SJCRH30 (cell line): ENCODE data around the gene PDCD2L. TPM values are rescaled to one million over a fixed set of nuclear protein-coding genes. Genes with fewer than 3 reads are reported as not detected.

ENCODE experiments used
- DNase-seq, 2 experiments: peaks; one replicate each; pipeline ENCODE4 v3.0.0-alpha.2; 2015 to 2020
- H3K27ac ChIP-seq: fragments of 250-450 bp; sonication (Bioruptor Pico); 2 replicates; pipeline ENCODE4 v1.5.1; 2020; ENCODE audit warnings: mild to moderate bottlenecking, moderate library complexity
- H3K27me3 ChIP-seq: fragments of 250-450 bp; sonication (Bioruptor Pico); 2 replicates; pipeline ENCODE4 v1.5.1; 2020; ENCODE audit warnings: mild to moderate bottlenecking, moderate library complexity
- H3K36me3 ChIP-seq: fragments of 250-450 bp; sonication (Bioruptor Pico); 2 replicates; pipeline ENCODE4 v1.5.1; 2020; ENCODE audit warnings: mild to moderate bottlenecking, moderate library complexity
- H3K4me1 ChIP-seq: fragments of 250-450 bp; sonication (Bioruptor Pico); 2 replicates; pipeline ENCODE4 v1.5.1; 2020; ENCODE audit warnings: mild to moderate bottlenecking, moderate library complexity
- H3K4me3 ChIP-seq: fragments of 250-450 bp; sonication (Bioruptor Pico); 2 replicates; pipeline ENCODE4 v1.5.1; 2020; ENCODE audit warnings: mild to moderate bottlenecking, moderate library complexity
- H3K9me3 ChIP-seq: fragments of 250-450 bp; sonication (Bioruptor Pico); replicated peaks from 2 replicates; pipeline ENCODE4 v1.5.1; 2020; ENCODE audit warnings: mild to moderate bottlenecking, moderate library complexity
- total RNA-seq: library from RNA; depleted of rRNA; stranded (reverse); fragments of >200 nt; shearing (Covaris generic); gene quantifications from 2 replicates; pipeline ENCODE4 v1.2.3, GENCODE V29; 2014; rRNA removed

The PDCD2L gene, protein sequence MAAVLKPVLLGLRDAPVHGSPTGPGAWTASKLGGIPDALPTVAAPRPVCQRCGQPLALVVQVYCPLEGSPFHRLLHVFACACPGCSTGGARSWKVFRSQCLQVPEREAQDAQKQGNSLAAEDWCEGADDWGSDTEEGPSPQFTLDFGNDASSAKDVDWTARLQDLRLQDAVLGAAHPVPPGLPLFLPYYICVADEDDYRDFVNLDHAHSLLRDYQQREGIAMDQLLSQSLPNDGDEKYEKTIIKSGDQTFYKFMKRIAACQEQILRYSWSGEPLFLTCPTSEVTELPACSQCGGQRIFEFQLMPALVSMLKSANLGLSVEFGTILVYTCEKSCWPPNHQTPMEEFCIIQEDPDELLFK
- total RNA-seq: 15.7 and 17.2 TPM in 2 replicates

DNA sequence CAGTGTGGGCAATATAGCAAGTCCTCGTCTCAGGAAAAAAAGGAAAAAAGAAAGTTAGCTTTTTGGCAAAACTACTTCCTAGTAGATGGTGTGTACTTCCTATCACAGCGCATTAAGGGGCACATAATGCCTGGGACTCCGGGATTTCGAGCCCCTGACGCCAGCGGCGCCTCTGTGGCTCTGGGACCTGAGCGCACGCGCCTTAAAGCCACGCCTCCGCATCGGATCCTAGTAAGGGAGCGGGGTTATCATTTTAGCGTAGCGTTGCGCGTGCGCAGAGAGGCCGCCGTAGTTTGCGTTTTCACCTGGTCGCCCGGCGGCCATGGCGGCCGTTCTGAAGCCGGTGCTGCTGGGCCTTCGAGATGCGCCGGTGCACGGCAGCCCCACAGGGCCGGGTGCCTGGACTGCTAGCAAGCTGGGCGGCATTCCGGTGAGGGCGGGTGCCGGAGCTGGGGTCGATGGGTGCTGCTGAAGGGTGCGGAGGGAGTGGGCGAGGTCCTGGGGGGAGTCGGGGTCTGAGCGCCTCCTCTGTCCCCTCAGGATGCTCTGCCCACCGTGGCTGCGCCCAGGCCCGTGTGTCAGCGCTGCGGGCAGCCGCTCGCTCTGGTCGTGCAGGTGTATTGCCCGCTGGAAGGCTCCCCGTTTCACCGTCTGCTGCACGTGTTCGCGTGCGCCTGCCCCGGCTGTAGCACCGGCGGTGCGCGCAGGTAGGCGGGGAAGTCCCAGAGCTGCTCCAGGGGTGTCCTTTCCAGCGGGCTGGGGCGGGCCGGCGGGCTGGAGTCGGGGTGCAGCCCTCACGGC is at the start of gene PDCD2L:
Gene PDCD2L (plus strand): TSS at position 291 of the 801 bp plus-strand sequence. CDS start 32 bp downstream, at position 323.
- Histone ChIP-seq H3K27me3 (no peaks in the 10 kb centered on the region), H3K4me3 (peak within 1 kb of the TSS; percentile 91), H3K36me3 (peaks cover 17% of the 10 kb centered on the region), H3K9me3 (no peaks in the 10 kb centered on the region), H3K4me1 (no peaks in the 10 kb centered on the region), H3K27ac (peak within 1 kb of the TSS; percentile 20; the same call in 1 of the 2 replicates)
- peak; percentile 94 to 97 for DNase-seq

DNA sequence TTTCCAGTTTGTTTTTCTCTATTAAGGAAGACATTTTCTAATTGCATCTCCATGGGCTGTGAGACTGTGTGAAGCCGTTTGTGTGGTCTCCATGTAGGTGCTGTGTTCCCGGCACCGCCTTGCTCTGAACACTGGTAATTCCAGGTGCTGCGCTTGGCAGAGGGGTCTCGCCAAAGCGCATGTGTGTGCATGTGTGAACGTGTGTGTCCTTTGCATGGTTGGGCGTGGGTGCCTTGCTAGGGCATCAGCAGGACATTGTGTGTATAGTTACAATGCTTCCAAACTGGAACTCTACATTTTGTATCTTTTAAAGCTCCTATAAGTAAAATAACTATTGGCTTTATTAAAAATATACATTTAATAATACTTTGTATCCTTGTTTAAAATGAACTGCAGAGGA is 49.0 kb upstream of the PDCD2L start:
- Histone ChIP-seq H3K4me3 (no peak overlapping the region), H3K4me1 (peaks cover 4% of the 10 kb centered on the region; the same call in 1 of the 2 replicates), H3K27ac (no peak overlapping the region), H3K27me3 (no peaks in the 10 kb centered on the region), H3K9me3 (no peaks in the 10 kb centered on the region), H3K36me3 (no peaks in the 10 kb centered on the region)
- no peak for DNase-seq

DNA sequence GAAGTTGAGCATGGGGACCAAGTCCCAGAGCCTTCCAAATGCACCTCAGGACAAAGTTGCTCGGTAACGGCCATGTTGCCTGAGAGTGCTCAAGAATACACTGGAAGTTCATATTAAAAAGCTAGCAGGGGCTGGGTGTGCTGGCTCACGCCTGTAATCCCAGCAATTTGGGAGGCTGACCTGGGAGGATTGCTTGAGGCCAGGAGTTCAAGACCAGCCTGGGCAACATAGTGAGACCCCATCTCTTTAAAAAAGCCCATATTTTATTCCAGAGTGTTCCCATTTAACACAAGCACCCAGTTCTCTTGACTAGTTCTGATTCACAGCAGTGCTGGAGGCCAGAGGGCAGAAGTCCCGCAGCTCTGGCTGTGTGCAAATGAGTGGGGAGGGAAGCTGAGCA is 47.3 kb upstream of the PDCD2L start:
- peaks cover 4% of the 10 kb centered on the region; the same call in 1 of the 2 replicates for H3K4me1 ChIP-seq
- H3K27ac ChIP-seq: no peak overlapping the region
- no peak overlapping the region for H3K4me3 ChIP-seq
- no peak for DNase-seq
- no peaks in the 10 kb centered on the region for H3K27me3 ChIP-seq
- no peaks in the 10 kb centered on the region for H3K9me3 ChIP-seq
- no peaks in the 10 kb centered on the region for H3K36me3 ChIP-seq

DNA sequence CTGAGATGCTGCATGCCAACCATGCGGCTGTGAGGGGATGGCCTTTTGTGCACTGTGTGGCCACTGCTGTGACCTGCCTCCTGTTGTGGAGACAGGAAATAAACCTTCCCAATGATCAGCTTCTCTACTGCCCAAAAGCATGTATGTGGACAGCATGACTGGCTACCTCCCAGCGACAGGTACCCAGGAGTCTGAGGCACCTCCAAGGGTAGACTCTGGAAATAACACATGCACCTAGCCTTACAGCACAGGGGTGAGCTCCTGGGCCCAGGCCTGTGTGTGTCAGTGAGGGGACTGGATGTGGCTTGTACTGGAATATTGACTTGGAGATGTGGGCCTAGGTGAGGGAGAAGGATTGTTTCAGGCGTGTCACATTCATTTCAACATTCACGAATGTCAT is 46.8 kb upstream of the PDCD2L start:
- Histone ChIP-seq H3K9me3 (no peaks in the 10 kb centered on the region), H3K27me3 (no peaks in the 10 kb centered on the region), H3K4me1 (peaks cover 4% of the 10 kb centered on the region; the same call in 1 of the 2 replicates), H3K27ac (no peak overlapping the region), H3K36me3 (no peaks in the 10 kb centered on the region), H3K4me3 (no peak overlapping the region)
- no peak for DNase-seq

DNA sequence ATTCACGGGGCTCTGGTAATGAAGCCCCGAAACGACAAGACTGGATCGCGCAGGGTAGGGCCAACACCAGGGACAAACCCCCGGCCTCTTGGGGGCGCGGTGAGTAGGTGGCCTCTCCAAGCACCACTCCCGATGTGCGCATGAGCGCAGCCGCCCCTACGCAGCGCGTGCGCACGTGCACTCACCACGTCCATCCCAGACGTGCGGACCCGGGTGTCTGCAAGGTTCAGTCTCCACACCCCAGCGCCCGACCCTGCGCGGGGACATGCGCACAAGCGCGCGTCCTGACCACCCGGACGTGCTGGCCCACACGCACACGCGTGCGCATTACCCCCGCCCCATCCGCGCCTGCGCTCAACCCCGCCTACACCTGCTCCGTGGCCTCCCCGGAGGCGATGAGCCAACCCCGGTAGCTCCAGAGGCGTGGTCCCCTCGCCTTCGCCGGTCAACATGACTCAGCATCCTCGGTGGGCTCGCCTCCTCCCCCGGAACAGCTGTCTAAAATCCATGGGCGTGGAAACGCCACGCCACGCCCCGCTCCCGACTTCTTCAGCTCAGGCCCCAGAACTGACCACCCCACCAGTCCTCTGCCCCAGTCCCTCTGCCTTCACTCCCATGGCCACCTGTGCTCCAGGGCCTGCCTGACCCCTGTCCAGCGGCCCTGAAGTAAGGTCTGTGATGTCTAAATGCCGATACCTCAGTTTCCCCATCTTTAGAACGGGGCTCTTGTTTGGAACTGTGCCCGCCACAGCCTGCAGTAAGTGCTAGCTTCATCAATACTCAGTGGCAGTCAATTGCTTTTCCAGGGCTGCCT is 44.9 kb upstream of the PDCD2L start:
- DNase-seq: peak; percentile 99
- Histone ChIP-seq H3K4me3 (peak overlapping the region; percentile 54), H3K4me1 (peaks cover 4% of the 10 kb centered on the region; the same call in 1 of the 2 replicates)

DNA sequence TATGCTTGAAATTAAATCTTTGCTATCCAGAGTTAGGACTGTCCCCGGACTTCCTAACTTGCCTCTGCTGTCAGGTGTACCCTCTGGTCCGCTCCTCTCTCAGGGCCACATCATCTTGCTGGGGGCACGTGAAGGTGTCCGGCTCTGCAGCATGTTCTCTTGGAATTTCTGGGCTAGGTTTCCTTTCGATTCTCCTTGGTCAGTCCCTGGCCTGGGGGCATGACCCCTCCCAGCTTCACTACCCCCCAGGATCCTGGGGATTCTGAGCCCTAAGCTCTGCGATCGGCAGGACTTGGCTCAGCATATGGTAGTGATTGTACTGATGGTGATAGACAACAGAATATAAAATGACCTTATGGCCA is 44.3 kb upstream of the PDCD2L start:
- peak overlapping the region; percentile 8; the same call in 1 of the 2 replicates for H3K27ac ChIP-seq
- H3K9me3 ChIP-seq: no peaks in the 10 kb centered on the region
- H3K27me3 ChIP-seq: no peaks in the 10 kb centered on the region
- peaks cover 7% of the 10 kb centered on the region for H3K4me1 ChIP-seq
- peak overlapping the region; percentile 54 for H3K4me3 ChIP-seq
- H3K36me3 ChIP-seq: no peaks in the 10 kb centered on the region
- DNase-seq: no peak

More for the DNA sequence above, 44.9 kb upstream of the PDCD2L start:
- peak overlapping the region; percentile 15; the same call in 1 of the 2 replicates for H3K27ac ChIP-seq
- H3K27me3 ChIP-seq: no peaks in the 10 kb centered on the region
- no peaks in the 10 kb centered on the region for H3K9me3 ChIP-seq
- H3K36me3 ChIP-seq: no peaks in the 10 kb centered on the region

DNA sequence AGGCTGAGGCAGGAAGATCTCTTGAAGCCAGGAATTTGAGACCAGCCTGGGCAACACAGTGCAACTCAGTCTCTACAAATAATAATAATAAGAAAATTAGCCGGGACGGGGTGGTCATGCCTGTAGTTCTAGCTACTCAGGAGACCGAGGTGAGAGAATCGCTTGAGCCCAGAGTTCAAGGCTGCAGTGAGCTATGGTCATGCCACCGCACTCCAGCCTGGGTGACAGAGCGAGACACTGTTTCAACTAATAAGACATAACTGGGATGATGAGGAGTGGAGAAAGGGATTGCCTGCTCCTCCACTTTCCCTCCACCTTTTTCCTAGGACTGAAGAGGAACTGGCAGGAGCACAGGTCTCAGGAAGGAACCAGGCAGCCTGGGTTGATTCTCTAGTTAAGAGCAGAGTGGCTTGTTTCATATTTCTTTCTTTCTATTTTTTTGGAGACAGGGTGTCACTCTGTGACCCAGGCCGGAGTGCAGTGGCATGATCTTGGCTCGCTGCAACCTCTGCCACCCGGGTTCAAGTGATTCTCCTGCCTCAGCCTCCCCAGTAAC is 43.8 kb upstream of the PDCD2L start:
- Histone ChIP-seq H3K4me3 (no peak overlapping the region), H3K36me3 (no peaks in the 10 kb centered on the region), H3K27ac (no peak overlapping the region), H3K9me3 (no peaks in the 10 kb centered on the region), H3K4me1 (peaks cover 7% of the 10 kb centered on the region), H3K27me3 (no peaks in the 10 kb centered on the region)
- DNase-seq: no peak

DNA sequence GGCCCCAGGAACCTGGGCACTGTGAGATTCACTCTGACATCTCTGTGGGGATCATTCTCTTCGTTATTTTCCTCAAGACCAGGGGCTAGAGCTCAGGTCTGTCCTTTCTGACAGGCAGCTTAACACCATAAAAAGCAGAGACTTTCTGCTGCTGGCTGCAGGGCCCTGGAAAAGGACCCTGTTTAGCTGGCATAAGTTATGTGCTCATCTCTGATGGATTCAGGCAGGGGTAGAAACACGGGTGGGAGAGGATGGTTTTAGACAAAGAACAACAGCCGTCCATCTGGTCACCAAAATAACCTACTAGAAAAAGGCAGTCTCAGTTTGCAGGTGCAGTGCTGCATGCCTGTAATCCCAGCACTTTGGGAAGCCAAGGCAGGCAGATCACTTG is 41.5 kb upstream of the PDCD2L start:
- peaks cover 11% of the 10 kb centered on the region for H3K36me3 ChIP-seq
- no peaks in the 10 kb centered on the region for H3K27me3 ChIP-seq
- H3K4me1 ChIP-seq: peaks cover 7% of the 10 kb centered on the region
- DNase-seq: no peak
- H3K27ac ChIP-seq: no peak overlapping the region
- H3K9me3 ChIP-seq: no peaks in the 10 kb centered on the region
- H3K4me3 ChIP-seq: no peak overlapping the region

DNA sequence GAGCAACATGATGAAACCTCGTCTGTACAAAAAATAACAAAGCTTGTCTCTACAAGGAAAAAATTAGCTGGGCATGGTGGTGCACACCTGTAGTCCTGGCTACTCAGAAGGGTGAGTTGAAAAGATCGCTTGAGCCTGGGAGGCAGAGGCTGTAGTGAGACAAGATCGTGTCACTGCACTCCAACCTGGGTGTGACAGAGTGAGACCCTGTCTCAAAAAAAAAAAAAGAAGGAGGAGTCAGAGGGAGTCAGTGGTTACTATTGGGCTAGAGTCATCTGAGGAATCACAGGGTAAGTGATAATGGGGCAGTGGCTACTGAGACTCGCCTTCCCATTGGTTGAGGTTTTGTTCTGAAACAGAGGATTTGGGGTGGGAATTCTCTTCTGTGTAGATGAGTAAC is 41.1 kb upstream of the PDCD2L start:
- Histone ChIP-seq H3K27me3 (no peaks in the 10 kb centered on the region), H3K4me3 (no peak overlapping the region), H3K9me3 (no peaks in the 10 kb centered on the region), H3K27ac (no peak overlapping the region), H3K36me3 (peaks cover 13% of the 10 kb centered on the region), H3K4me1 (peaks cover 7% of the 10 kb centered on the region)
- DNase-seq: peak in 1 of 2 experiments; percentile 40

DNA sequence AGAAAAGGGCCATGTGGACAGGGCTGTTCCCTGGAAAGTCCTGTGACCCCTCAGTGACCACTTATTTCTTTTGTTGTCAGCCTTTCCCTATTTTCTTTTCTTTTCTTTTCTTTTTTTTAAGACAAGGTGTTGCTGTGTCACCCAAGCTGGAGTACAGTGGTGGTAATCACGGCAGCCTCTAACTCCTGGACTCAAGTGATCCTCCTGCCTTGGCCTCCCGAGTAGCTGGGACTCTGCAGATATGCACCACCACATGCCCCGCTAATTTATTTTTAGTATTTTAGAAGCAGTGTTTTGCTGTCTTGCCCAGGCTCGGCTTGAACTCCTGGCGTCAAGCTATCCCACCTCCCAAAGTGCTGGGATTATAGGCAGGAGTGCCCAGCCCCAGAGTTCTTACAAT is 40.3 kb upstream of the PDCD2L start:
- H3K4me1 ChIP-seq: peaks cover 3% of the 10 kb centered on the region; the same call in 1 of the 2 replicates
- H3K36me3 ChIP-seq: peaks cover 21% of the 10 kb centered on the region
- H3K27ac ChIP-seq: no peak overlapping the region
- no peaks in the 10 kb centered on the region for H3K27me3 ChIP-seq
- no peak for DNase-seq
- H3K9me3 ChIP-seq: no peaks in the 10 kb centered on the region
- H3K4me3 ChIP-seq: no peak overlapping the region

DNA sequence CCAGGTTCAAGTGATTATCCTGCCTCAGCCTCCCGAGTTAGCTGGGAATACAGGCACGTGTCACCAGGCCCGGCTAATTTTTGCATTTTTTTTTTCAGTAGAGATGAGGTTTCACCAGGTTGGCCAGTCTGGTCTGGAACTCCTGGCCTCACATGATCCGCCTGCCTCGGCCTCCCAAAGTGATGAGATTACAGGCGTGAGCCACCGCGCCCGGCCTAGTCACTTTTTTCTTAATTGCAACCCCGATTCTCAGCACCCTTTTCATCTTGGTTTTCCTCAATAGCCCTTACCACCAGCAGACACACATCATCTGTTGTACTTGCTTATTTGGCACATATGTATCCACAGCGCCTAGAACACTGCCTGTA is 39.8 kb upstream of the PDCD2L start:
- peaks cover 3% of the 10 kb centered on the region; the same call in 1 of the 2 replicates for H3K4me1 ChIP-seq
- H3K9me3 ChIP-seq: no peaks in the 10 kb centered on the region
- H3K36me3 ChIP-seq: peaks cover 27% of the 10 kb centered on the region
- H3K27ac ChIP-seq: no peak overlapping the region
- peak overlapping the region; percentile 93 for H3K4me3 ChIP-seq
- no peak for DNase-seq
- H3K27me3 ChIP-seq: no peaks in the 10 kb centered on the region

DNA sequence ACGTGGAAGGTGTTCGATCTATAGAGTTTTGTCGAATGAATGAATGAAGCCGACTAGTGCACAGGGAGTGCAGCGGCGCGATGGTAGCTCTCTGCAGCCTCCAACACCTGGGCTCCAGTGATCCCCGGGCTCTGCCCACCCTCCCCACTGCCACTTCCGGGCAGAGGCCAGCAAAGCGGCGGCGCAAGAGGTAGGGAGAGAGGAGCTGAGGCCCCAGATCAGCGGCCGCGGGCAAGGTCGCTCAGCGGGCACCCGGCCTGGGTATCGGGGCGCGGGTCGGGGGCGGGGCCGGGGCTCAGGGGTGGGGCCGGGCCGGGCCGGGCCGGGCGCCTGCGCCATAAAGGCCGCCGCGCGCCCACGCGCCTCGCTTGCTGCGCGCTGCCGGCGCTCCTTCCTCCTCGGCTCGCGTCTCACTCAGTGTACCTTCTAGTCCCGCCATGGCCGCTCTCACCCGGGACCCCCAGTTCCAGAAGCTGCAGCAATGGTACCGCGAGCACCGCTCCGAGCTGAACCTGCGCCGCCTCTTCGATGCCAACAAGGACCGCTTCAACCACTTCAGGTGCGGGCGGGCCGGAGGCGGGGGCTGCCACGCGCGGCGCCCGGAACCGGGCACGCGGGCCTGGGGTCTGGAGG is 39.3 kb upstream of the PDCD2L start, which contains the start of gene GPI:
Gene GPI (plus strand): TSS at position 367 of the 633 bp plus-strand sequence. CDS start 71 bp downstream, at position 438.
- Histone ChIP-seq H3K27ac (peak within 1 kb of the TSS; percentile 17; the same call in 1 of the 2 replicates), H3K4me3 (peak within 1 kb of the TSS; percentile 93), H3K9me3 (no peaks in the 10 kb centered on the region), H3K36me3 (peaks cover 32% of the 10 kb centered on the region), H3K4me1 (peaks cover 3% of the 10 kb centered on the region; the same call in 1 of the 2 replicates), H3K27me3 (no peaks in the 10 kb centered on the region)
- DNase-seq: peak; percentile 70 to 73

DNA sequence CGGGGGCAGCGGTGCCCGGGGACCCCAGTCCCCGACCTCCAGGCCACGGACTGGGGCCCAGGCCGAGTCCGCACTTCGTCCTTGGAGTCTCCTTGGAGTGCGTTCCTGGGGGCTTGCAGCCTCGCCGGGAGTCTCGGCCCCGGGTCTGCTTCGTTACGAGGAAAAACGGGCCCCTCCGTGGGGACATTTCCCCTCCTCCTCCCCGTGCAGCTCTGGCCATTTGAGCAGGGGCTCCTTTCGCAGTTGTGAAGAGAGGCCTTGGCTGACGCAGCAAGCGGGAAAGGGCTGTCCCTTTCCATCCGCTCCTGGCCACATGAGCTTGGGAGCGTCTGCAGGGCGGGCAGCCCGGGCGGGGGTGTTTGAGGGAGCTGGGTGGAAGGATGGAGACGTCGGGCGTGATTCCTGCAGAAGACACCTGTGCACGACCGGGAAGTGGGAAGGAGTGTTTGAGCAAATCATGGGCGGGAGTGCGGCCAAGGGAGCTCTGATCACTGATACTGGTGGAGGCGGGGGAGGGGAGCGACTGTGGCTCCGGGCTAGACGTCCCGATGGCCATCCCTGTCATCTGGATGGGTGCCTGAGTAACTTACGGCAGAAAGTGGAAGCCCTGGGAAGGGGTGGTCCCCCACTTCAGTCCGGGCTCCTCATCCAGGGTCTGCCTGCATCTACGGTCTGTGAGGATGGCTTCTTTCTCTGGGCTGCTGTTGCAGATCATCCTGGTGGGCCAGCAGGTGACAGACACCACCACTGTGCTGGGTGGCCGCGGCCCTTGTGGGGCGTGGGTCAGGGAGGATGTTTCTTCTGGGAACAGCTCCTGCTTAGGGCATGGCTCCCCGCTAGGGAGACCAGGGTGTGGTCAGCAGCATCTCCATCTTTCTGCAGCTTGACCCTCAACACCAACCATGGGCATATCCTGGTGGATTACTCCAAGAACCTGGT is 38.5 kb upstream of the PDCD2L start:
- Histone ChIP-seq H3K9me3 (no peaks in the 10 kb centered on the region), H3K4me1 (peaks cover 3% of the 10 kb centered on the region; the same call in 1 of the 2 replicates), H3K36me3 (peaks cover 35% of the 10 kb centered on the region), H3K4me3 (peak overlapping the region; percentile 93), H3K27ac (peak overlapping the region; percentile 17; the same call in 1 of the 2 replicates), H3K27me3 (no peaks in the 10 kb centered on the region)
- DNase-seq: peak; percentile 51 to 58
